Nephron (organoid): Measurements from ENCODE around the gene FAM120B.

ENCODE experiments used
- H3K27ac Mint-ChIP-seq, 3 experiments: 2 replicates each; pipeline ENCODE4 v1.8.0; 2020; ENCODE audit warnings: mixed read lengths in 3 of 3, mild to moderate bottlenecking in 2 of 3, moderate library complexity in 1 of 3
- H3K27me3 Mint-ChIP-seq: 2 replicates; pipeline ENCODE4 v1.8.0; 2021; ENCODE audit warnings: low read depth, mild to moderate bottlenecking, moderate library complexity, mixed read lengths
- H3K36me3 Mint-ChIP-seq: 2 replicates; pipeline ENCODE4 v1.8.0; 2020; ENCODE audit warnings: low read depth, mixed read lengths
- H3K4me1 Mint-ChIP-seq: 2 replicates; pipeline ENCODE4 v1.8.0; 2020; ENCODE audit warnings: mixed read lengths
- H3K4me3 Mint-ChIP-seq, 3 experiments: 2 replicates each; pipeline ENCODE4 v1.8.0; 2020; ENCODE audit warnings: mild to moderate bottlenecking in 3 of 3, mixed read lengths in 3 of 3, moderate library complexity in 2 of 3
- H3K9me3 Mint-ChIP-seq: 2 replicates; pipeline ENCODE4 v1.8.0; 2020; ENCODE audit warnings: mixed read lengths
- TF ChIP-seq, protein P1 (sequence below), 3 experiments: fragments of 200-600 bp; sonication (generic); IDR thresholded peaks; one replicate each; pipeline ENCODE4 v1.5.0; 2021; ENCODE audit warnings: antibody characterized with exemption in 3 of 3; ENCODE audit not compliant: unreplicated experiment in 3 of 3

FAM120B gene

DNA sequence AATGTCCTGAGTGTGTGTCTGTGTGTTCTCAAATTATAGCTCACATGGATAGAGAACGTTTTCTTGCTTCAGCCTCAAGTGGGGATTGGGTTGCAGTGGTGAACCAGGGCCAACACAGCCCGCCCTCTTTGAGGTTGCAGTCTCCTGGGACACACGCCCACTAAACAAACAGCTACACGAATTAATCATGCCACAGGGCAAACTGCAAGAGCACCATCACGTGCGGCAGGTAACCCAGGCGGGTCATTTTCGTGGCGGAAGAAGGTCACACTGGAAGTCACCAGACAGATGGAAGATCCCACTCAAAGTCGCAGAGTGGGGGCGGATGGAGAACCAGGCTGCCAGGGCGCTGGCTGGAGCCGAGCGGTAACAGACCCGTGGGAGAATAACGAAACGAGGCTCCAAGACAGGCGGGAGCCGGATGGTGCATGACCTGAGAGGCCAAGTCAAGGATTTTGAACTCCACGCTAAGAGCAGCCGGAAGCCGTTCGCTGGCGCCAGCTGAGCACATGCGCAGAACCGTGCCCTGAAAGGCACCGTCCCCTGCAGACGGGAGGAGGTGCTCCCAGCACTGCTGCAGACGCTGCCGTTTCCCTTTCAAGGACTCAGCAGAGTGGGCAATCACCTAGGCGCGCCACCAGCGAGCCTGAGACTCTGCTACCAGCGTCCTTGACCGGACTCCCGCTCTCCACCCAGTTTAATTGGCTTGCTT, 26.4 kb upstream of the FAM120B start:
- H3K9me3 Mint-ChIP-seq: no peaks in the 10 kb centered on the region
- TF ChIP-seq, protein P1, sequence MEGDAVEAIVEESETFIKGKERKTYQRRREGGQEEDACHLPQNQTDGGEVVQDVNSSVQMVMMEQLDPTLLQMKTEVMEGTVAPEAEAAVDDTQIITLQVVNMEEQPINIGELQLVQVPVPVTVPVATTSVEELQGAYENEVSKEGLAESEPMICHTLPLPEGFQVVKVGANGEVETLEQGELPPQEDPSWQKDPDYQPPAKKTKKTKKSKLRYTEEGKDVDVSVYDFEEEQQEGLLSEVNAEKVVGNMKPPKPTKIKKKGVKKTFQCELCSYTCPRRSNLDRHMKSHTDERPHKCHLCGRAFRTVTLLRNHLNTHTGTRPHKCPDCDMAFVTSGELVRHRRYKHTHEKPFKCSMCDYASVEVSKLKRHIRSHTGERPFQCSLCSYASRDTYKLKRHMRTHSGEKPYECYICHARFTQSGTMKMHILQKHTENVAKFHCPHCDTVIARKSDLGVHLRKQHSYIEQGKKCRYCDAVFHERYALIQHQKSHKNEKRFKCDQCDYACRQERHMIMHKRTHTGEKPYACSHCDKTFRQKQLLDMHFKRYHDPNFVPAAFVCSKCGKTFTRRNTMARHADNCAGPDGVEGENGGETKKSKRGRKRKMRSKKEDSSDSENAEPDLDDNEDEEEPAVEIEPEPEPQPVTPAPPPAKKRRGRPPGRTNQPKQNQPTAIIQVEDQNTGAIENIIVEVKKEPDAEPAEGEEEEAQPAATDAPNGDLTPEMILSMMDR (IDR thresholded peaks at IDR 0.05; ENCODE audit: unreplicated experiment in 3 of 3): no peak
- peaks cover 33% of the 10 kb centered on the region for H3K27me3 Mint-ChIP-seq
- H3K27ac Mint-ChIP-seq: peak overlapping the region; percentile 30 to 53 (median 35)
- H3K36me3 Mint-ChIP-seq: peaks cover 10% of the 10 kb centered on the region
- peak overlapping the region; percentile 61 to 76 (median 69) for H3K4me3 Mint-ChIP-seq
- H3K4me1 Mint-ChIP-seq: peaks cover 39% of the 10 kb centered on the region

DNA sequence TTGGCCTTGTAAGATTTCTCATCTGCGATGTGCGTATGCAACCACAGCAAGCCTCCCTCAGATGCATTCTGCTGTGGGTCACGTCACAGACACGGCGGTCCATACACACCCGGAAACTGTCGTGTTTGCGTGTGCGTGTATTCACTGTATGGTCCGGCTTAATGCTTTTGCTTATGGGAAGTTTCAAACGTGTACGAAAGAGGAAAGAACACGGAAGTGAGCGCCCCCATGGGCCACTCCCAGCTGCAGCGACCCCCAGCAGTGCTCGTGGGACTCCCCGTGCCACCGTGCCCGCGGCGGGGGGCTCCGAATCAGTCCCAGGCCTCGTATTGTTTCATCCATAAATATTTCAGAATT, 25.9 kb upstream of the FAM120B start:
- Mint-ChIP-seq H3K36me3 (peaks cover 13% of the 10 kb centered on the region), H3K27ac (no peak overlapping the region), H3K9me3 (no peaks in the 10 kb centered on the region), H3K4me1 (peaks cover 43% of the 10 kb centered on the region), H3K4me3 (peak overlapping the region; percentile 16 to 76 (median 69)), H3K27me3 (peaks cover 38% of the 10 kb centered on the region)
- TF ChIP-seq, protein P1 (IDR thresholded peaks at IDR 0.05; ENCODE audit: unreplicated experiment in 3 of 3): no peak

DNA sequence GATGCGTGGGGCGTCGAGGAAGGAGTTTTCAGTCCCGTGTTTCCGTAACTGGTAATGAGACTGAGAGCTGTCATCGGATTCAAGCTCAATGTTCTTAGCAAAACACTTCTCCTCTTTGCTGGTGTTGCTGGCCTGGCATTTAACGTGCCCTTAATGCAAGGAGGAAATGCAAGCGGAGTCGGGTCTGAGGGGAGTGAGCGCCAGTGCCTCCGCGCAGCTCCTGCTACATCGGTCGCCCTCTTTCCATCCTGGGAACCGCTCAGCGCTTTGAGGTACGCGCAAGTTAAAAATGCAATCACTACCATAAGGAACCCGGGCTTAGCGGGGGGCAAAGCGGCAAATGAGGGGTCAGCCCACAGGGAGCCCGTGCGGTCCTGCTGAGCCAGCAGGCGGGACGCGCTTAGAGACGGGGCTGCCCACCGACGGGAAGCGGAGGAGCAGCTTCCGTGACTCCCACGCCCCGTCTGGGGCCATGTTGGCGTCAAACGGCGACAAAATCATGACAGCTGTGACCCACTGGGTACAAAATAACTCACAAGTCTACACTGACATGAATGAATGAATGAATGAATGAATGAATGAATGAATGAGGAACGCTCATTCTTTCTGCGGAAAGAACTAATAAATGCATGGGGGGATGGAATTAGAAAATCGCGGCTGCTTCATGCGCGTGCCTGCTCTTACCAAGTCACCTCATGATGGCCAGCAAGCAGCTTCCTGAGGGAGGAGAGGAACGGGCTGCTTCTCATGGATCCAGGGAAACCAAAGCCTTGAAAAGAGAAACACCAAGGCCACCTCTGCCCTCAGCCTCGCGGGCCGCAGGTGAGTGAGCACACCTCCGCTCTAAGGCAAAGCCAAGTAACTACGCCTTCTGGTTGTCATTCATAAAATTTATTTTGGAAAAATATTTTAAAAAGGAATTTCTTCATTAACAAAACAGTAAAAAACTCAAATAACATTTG, 24.9 kb upstream of the FAM120B start:
- peaks cover 47% of the 10 kb centered on the region for H3K4me1 Mint-ChIP-seq
- no peaks in the 10 kb centered on the region for H3K9me3 Mint-ChIP-seq
- peaks cover 13% of the 10 kb centered on the region for H3K36me3 Mint-ChIP-seq
- no peak overlapping the region for H3K4me3 Mint-ChIP-seq
- TF ChIP-seq, protein P1 (IDR thresholded peaks at IDR 0.05; ENCODE audit: unreplicated experiment in 3 of 3): no peak
- peaks cover 39% of the 10 kb centered on the region for H3K27me3 Mint-ChIP-seq
- no peak overlapping the region for H3K27ac Mint-ChIP-seq

DNA sequence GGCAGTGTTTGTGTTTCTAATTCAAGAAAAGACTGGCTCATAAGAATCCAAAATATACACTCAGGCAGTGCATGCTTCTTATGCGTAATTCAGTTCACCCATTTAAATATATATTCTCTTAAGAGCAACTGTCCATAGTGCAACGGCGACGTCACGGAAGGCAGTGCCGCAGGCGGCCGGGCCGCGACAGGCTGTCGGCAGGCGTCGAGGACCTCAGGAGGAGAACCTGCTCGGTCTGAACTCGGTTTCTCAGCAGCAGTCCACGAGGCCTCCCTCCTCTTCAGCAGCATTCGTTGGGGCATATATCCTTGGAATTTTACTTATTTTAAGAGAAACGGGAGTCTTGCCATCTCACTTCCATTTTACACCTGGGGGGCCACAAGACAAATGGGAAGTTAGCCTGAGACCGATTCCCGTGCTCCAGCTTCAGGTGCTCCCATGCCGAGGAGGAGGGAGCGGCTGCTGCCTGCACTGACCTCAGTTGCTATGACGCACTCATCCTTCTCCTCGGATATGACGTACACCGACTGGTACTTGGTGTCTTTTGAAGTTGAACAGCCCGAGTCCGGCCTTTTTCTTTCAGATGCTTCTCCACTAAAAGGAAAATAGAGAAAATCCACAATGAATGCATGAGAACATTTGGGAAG, 23.9 kb upstream of the FAM120B start:
- Mint-ChIP-seq H3K4me1 (peaks cover 50% of the 10 kb centered on the region), H3K4me3 (no peak overlapping the region), H3K9me3 (no peaks in the 10 kb centered on the region), H3K27me3 (peaks cover 46% of the 10 kb centered on the region), H3K36me3 (peaks cover 13% of the 10 kb centered on the region), H3K27ac (no peak overlapping the region)
- TF ChIP-seq, protein P1 (IDR thresholded peaks at IDR 0.05; ENCODE audit: unreplicated experiment in 3 of 3): no peak

DNA sequence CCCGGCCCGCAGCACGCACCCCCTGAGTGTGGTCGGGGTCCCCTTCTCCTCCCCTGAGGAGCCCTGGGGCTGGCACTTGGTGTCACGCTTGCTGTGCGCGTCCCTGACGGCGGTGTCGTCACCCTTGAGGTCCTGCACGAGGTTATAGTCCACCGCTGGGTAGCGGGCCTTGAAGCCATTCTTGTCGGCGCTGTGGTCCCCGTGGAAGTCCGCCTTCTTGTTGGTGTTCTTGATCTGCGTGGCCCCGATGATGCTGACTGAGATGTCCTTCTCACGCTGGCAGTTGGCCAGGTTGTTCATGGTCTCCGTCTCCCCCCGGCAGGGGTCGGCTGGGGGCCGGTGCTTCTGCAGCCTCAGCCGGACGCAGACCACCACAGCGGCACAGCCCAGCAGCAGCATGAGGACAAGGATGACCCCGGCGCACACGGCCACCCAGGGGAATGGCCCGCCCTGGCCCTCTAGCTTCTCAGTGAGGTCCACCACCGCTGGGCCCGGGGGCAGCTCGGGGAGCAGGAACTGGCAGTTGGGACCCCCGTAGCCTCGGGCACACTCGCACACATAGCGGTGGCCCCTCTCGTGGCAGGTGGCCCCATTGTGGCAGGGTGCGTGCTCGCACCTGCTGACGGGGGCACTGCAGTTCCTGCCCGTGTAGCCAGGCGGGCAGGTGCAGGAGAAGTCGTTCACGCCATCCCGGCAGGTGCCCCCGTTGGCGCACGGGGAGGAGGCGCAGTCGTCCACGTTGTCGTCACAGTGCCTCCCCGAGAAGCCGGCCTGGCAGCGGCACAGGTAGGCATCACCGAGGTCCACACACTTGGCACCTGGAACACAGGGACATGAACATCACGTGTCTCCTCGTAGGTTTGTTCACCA, 23.1 kb upstream of the FAM120B start:
- peaks cover 55% of the 10 kb centered on the region for H3K27me3 Mint-ChIP-seq
- TF ChIP-seq, protein P1 (IDR thresholded peaks at IDR 0.05; ENCODE audit: unreplicated experiment in 3 of 3): no peak
- H3K4me3 Mint-ChIP-seq: no peak overlapping the region
- H3K4me1 Mint-ChIP-seq: peaks cover 59% of the 10 kb centered on the region
- peaks cover 13% of the 10 kb centered on the region for H3K36me3 Mint-ChIP-seq
- no peak overlapping the region for H3K27ac Mint-ChIP-seq
- H3K9me3 Mint-ChIP-seq: no peaks in the 10 kb centered on the region
